GM21825 (cell line): ENCODE measurements around the gene KRT17.

ENCODE experiments used
- ATAC-seq: cut with Tn5 transposase; IDR thresholded peaks from one replicate; pipeline ENCODE4 v1.9.1; 2021; ENCODE audit warnings: mild to moderate bottlenecking, moderate library complexity; ENCODE audit not compliant: unreplicated experiment

The KRT17 gene

DNA sequence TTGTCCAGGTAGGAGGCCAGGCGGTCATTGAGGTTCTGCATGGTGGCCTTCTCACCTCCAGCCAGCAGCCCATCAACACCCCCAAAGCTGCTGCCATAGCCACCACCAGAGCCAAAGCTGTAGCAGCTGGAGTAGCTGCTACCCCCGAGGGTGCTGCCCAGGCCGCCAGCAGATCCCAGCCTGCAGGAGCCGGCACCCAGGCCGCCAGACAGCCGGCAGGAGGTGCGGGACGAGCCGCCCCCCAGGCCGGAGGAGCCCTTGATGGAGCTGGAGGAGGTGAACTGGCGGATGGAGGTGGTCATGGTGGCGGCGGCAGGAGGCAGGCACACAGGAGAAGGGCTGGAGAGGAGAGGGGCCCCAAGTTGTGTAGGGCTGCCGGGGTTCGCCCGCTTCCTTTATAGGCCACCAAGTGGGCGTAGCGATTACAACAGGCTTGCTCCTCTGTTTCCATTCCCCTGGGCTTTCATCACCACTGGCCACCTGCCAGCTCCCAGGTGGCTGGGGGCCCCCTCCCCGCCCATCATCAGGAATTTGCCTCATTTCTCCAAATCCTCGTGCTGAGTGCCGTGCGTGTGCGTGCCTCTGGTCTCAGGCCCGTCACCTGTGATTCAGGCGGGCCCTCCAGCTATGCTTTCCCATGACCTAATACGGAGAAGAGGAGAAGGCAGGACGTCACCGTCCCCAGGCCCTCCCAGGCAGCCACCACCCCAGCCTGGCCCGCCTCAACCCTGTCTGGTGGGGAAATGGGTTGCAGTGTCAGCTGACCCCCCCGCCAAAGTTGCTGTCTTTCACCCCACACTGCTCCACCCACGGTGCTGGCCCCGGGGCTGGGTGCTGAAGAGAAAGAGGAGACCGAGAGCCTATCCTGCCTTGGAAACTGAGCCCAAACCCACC is at the start of gene KRT17:
TSS of gene KRT17 (minus strand) at position 368 of the 894 bp plus-strand sequence. CDS start at position 302, 66 bp downstream.
- no peak for ATAC-seq

DNA sequence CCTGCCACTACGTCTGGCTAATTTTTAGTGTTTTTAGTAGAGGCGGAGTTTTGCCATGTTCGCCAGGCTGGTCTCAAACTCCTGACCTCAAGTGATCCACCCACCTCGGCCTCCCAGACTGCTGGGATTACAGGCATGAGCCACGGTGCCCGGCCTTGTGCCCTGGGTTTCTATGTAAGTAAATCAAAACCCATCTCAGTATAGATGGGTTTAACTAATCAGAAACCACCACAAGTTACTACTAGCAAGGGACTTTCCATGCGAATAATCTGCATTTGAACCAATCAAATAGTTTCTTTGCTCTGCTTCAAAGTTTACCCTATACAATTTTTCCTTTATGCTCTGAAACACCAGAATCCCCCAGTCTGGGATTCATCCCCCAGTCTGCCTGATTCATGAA is 47.8 kb upstream of the KRT17 start:
- ATAC-seq: no peak

DNA sequence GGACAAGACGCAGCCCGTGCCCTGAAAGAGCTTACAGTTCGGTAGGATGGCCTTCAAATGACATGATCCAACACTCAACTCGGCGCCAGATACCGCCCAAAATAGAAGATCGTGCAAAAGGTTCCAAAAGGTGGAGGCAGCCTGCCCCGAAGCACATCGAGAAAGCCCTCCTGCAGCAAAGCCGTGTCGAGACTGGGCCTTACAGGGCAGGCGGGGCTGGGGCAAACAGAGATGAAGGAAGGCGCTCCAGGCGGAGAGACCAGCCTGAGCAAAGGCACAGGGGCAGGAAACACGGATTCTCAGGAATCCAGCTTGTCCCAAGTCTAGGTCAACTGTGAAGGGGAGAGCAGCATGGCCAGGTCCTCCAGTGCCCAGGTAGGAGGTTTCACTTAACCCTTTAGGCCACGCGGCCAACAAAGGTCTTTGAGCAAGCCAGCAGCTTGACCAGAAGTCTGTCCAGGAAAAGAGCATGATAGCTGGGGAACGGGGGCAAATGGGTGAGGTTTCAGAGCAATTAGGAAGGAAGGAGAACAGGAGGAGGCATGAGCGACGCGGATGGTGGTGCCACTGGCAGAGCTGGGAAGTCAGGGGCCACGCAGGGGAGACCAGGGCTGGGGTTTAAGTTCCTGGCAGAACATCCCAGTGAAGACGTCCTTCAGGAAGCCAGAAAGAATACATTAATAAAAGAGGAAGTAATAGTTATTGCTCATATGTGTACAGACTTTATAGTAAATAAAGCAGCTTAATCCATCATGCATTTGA is 43.1 kb upstream of the KRT17 start:
- no peak for ATAC-seq

DNA sequence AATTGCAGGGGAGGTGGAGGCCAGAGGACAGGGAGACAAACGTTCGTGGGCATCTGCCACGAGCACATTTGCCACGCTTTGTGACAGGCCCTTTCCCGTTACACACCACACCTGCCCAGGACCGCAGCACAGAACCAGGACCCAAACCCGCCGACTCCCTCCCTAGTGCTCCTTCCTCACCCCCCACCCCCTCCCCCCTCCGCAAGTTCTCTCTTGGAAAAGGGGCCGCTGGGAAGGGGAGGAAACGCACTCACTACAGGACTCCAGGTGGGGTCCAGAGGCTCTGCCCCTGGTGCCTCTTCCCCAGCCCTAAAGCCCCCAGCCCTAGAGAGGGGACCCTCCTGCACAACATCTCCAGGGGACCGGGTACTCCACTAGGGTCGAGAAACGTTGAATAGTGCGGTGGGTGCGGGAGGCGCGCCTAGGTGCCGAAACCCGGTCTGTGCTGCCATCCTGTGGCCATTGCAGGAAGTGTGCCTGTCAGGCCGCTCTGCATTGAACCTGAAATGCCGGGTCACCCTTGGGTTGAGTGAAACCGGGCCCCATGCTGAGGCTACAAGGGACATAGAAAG is 42.4 kb upstream of the KRT17 start:
- peak; percentile 42 for ATAC-seq

DNA sequence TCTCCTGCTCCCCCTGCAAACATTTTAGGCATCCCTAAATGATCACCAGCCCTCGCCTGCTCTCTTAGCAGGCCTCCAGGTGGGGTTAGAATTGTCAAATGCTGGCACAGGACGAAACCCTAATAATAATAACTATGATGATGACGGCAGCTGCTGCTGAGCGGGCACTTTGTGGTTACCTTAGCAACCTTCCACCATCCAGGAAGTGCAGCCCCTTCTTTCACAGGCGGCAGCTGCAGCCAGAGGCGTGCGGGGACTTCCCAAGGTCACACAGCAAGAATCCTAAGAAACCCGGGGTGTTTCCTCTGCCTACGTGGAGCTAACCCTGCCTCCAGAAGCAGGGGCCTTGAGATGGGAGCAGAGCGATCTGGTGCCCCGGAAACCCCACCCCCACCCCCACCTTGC is 41.9 kb upstream of the KRT17 start:
- peak; percentile 39 for ATAC-seq

DNA sequence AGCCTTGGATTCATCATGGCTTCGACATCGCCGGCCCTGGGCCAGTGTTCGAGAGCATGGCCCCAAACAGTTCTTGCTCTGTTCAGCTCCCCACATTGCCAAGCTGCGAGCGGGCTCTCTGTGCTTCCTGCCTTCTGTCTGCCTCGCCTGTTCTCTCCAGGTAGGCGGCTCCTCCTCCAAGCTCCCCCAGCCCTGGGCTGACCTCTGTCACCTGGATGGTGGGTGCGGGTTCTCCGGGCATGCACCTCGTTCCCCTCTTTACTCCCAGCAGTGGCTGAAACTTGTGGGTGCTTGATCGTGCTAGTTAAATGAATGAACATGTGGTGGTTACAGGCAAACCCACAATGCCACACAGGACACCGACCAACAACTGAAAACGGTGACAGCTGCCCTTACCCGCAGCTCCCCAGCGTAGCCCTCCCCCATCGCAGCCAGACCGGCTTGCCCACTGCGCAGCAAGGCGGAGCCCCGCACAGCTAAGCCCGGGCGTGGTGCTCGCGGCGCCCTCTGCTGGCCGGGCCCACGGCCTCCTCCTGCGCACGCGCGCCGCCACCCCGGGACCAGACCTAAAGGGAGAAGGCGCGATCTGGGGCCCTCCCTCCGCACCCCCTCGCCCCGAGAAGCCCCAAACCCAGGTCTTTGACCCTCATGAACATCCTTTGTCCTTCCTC is 41.3 kb upstream of the KRT17 start:
- peak; percentile 49 for ATAC-seq

DNA sequence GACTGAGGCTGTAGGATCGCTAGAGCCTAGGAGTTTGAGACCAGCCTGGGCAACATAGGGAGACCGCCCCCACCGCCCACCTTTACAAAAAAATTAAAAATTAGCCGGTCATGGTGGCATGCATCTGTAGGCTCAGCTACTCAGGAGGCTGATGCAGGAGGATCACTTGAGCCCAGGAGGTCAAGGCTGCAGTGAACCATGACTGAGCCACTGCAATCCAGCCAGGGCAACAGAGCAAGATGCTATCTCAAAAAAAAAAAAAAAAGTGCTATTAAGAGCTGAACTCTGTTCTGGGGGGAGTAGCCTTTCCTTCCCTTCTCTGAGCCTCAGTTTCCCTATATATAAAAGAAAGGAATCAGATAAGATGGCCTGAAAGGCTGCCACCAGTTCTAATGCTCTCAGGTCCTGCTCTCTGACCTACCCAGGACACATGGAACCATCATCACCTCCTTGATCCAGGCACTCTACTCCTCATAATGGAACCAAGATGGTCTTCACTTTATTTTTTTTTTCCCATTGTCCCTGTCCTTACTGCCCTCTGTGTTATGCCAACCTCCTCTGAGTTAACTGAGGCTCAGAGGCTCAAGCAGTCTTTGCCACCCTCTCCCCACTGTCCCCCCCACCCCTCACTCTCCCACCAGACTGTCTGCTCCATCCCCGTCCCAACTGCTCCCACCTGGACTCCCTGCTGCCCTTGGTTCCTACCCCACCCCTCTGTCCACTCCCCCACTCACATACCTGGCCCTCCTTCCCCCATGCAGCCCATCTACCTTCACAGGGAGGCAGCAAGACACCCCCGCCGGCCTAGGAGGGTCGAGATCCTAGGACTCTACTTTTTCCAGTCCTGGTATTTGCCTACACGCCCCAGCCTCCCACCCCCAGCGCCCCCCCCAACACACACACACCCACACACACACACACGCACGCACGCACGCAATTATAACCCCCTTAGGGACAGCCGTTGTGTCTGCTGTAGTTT is 40.5 kb upstream of the KRT17 start:
- ATAC-seq: no peak

DNA sequence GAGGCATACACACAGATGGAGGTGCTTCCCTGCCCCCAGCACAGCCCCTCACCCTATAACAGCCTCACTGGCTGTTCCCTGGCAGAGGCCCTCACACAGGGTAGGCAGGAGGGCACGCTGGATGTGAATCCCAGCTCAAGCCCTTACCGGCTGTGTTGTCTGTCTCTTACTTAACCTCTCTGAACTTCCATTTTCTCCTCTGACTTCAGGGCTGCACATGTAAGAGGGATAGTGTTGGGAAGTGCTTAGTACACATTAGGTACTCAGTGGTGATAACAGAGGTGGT is 39.7 kb upstream of the KRT17 start:
- ATAC-seq: no peak

- ATAC-seq: no peak
Measured at GRCh38 chr17:41663451-41664171, 39.2 kb upstream of the KRT17 start.

DNA sequence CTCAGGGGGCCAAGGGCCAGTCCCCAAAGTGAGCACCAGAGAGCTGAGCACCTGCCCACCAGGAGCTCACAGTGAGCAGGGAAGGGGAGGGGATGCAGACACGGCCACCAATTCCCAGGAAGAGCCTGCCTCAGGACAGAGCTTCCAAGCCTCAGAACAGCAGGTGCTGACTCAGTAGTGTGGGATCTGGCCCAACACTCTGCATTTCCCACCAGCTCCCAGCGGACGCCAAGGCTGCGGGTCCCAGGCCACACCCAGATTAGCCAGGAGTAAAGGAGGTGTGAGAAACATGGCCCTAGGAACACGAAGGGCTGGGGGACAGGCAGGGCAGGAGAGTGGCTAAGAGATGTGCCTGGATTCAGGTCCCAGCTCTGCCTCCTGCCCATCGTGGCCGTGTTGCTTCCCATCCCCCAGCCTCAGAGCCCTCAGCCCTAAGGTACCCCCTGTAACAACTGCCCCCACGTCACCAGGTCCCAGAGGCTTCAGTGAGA is 35.9 kb upstream of the KRT17 start:
- ATAC-seq: no peak

- no peak for ATAC-seq
Measured at GRCh38 chr17:41659427-41660212, 35.2 kb upstream of the KRT17 start.

DNA sequence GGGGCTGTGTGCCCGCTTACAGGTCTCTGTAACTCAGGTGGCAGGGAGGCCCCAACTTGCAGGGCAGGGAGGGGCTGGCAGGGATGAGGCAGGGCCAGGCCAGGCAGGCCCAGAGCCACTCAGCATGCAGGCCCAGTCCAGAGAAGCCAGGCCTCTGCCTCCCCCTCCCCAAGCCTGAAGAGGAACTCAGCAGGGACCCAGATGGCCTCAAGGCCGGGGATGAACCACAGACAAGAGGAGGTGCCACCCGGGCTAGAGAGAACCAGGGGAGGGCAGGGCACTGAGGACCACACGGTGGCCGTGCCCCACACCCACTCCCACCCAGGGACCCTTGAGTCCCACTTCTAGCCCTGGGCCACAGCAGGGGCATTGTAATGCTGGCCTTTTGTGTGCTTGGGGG is 34.5 kb upstream of the KRT17 start:
- no peak for ATAC-seq

- no peak for ATAC-seq
Measured at GRCh38 chr17:41657936-41658335, 33.6 kb upstream of the KRT17 start.

GRCh38 chr17:41657176-41657754 is 32.9 kb upstream of the KRT17 start:
- no peak for ATAC-seq

GRCh38 chr17:41656249-41657023 is 32.1 kb upstream of the KRT17 start:
- ATAC-seq: no peak

DNA sequence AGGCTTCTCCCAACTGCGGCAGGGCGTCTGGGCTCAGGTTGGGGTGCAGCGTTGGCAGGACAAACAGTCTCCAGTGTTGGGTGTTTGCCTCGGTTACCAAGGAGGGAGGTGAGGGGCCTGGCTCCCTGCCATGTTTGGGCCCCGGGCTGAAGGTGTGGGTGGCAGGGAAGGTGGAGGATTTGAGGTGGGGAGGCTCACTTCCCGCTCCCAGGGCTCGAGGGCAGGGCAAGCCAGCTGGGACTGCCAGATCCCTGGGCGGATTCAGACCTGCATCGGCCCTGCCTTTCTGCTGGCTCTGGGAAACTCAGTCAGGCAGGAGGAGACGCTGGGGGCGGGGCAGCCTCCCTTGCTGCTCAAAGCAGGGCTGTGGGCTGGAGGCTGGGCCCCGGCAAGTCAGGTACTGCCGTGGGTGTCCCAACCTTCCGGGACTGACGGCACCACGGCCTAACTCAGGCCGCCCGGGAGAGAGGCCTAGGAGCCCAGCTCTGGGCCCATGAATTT is 31.3 kb upstream of the KRT17 start:
- no peak for ATAC-seq
